Psoas muscle (tissue), 8 donors: ENCODE measurements around the gene SF3A1. TPM values are rescaled to one million over a fixed set of nuclear protein-coding genes. Genes with fewer than 3 reads are reported as not detected.

Source experiments
- ATAC-seq, 4 donors: fragments of 200-7000 bp; cut with Tn5 transposase; one replicate each; pipeline ENCODE4 v1.9.1; 2020; ENCODE audit warnings: moderate library complexity in 3 of 4, mild to moderate bottlenecking in 2 of 4
- DNase-seq, 2 donors: peaks; one replicate each; pipeline ENCODE4 v3.0.0-alpha.2; 2020
- H3K27ac ChIP-seq: fragments of 200-600 bp; one replicate; pipeline ENCODE4 v1.8.0; 2022
- H3K27me3 ChIP-seq, 3 donors: fragments of 200-600 bp in 1 of 3; one replicate each; pipeline versions ENCODE4 v1.6.1 to v1.8.0; 2013 to 2022; ENCODE audit warnings: low read length in 2 of 3, mild to moderate bottlenecking in 2 of 3, moderate library complexity in 1 of 3; ENCODE audit not compliant: insufficient read depth in 3 of 3
- H3K36me3 ChIP-seq, 2 donors: fragments of 200-600 bp in 1 of 2; one replicate each; pipeline versions ENCODE4 v1.6.1 to v1.8.0; 2013 to 2022; ENCODE audit warnings: low read depth in 1 of 2, mild to moderate bottlenecking in 1 of 2, moderate library complexity in 1 of 2; ENCODE audit not compliant: insufficient read depth in 1 of 2
- H3K4me1 ChIP-seq: fragments of 200-600 bp; one replicate; pipeline ENCODE4 v1.8.0; 2022
- H3K4me3 ChIP-seq: fragments of 200-600 bp; one replicate; pipeline ENCODE4 v1.8.0; 2022; ENCODE audit warnings: mild to moderate bottlenecking
- H3K9me3 ChIP-seq: fragments of 200-600 bp; one replicate; pipeline ENCODE4 v1.8.0; 2022
- CTCF ChIP-seq: fragments of 200-600 bp; IDR thresholded peaks from one replicate; pipeline ENCODE4 v1.8.0; 2022; ENCODE audit warnings: antibody characterized with exemption
- WGBS, 3 donors: extraction: QIAGEN DNeasy Blood & Tissue Kit; methylation state at CpG; one replicate each; pipeline versions ENCODE4 v1.1.6 to v1.1.7; 2013; 5-methylcytosine and 5-hydroxymethylcytosine counted together
- intact Hi-C, 2 donors: fragments of 100-400 bp; cut with DNase I; formaldehyde crosslinking; loops; one replicate each; pipeline versions ENCODE4 v1.11.0 to v1.14.2; 2022
- polyA plus RNA-seq, 3 donors: library from polyadenylated mRNA; stranded (reverse); fragments of 200-250 nt; gene quantifications; one replicate each; pipeline ENCODE4 v1.2.3, GENCODE V29; 2013
- total RNA-seq, 4 donors: library from RNA; stranded (reverse); fragmentation: NEBNext Ultra II Directional in 2 of 4; extraction: Animal tissue kit (Norgen Biotek cat#: 25700) in 2 of 4; gene quantifications; one replicate each; pipeline versions ENCODE4 v1.2.1 to v1.2.4, GENCODE V29; 2021 to 2023
- donor health status: healthy with polysubstance abuse.
- donor health status: DM: no; HTN: no; CAD: no; lungs with moderate emphysema.
- donor health status: Bipolar disorder and iron deficiency.
- donor health status: healthy.
- donor health status: DM: yes; HTN: yes; CAD: no.
- donor health status: DM: no; HTN: no; CAD: no.
- donor health status: DM: no; HTN: no; CAD: no.
- donor health status: DM: yes; HTN: yes; CAD: no.

SF3A1 gene
- total and polyA plus RNA-seq, 7 donors, result 21.6 to 146 (median 107) TPM

GRCh38 chr22:30362651-30363281 lies 6.1 kb upstream of the SF3A1 start:
- intact Hi-C loops, result no loop called here
- H3K36me3 ChIP-seq, result peaks cover 0 to 3% of the 10 kb centered on the region in 2 donors
- no peaks in the 10 kb centered on the region for H3K9me3 ChIP-seq
- no peak for TF ChIP-seq CTCF
- no peak for ATAC-seq
- H3K27me3 ChIP-seq, result no peaks in the 10 kb centered on the region
- WGBS, 3 donors, result 70 to 80% (median 76%) methylated on average over 7 of the region's 7 CpGs
- H3K4me3 ChIP-seq, result no peak overlapping the region
- no peak overlapping the region for H3K27ac ChIP-seq
- DNase-seq, result no peak
- no peaks in the 10 kb centered on the region for H3K4me1 ChIP-seq

GRCh38 chr22:30361916-30362650 lies 5.4 kb upstream of the SF3A1 start:
- H3K4me3 ChIP-seq, result no peak overlapping the region
- H3K27ac ChIP-seq, result no peak overlapping the region
- intact Hi-C loops, result no loop called here
- peaks cover 0 to 3% of the 10 kb centered on the region in 2 donors for H3K36me3 ChIP-seq
- ATAC-seq, result no peak
- no peaks in the 10 kb centered on the region for H3K4me1 ChIP-seq
- H3K27me3 ChIP-seq, result no peaks in the 10 kb centered on the region
- H3K9me3 ChIP-seq, result no peaks in the 10 kb centered on the region
- 82 to 88% (median 88%) methylated on average over 10 of the region's 10 CpGs for WGBS, 3 donors
- TF ChIP-seq CTCF, result no peak
- DNase-seq, result no peak

GRCh38 chr22:30358541-30358940 lies 1.8 kb upstream of the SF3A1 start:
- Histone ChIP-seq H3K27ac (no peak overlapping the region), H3K4me1 (peaks cover 25% of the 10 kb centered on the region), H3K4me3 (no peak overlapping the region), H3K27me3 (no peaks in the 10 kb centered on the region), H3K9me3 (no peaks in the 10 kb centered on the region), H3K36me3 (peaks cover 0 to 5% of the 10 kb centered on the region in 2 donors)
- WGBS, 3 donors, result 87 to 92% (median 89%) methylated on average over 6 of the region's 6 CpGs
- TF ChIP-seq CTCF, result no peak
- intact Hi-C loops, result loop anchor here in 1 of 2 donors (10.0 kb wide), 1 partner anchor 66 kb away; the partner anchor contains the start of gene MTFP1
- DNase-seq (no peak), ATAC-seq (no peak)

GRCh38 chr22:30357650-30358215 lies 1.0 kb upstream of the SF3A1 start:
- Histone ChIP-seq H3K4me3 (peak overlapping the region; percentile 83), H3K36me3 (peaks cover under 1 to 11% of the 10 kb centered on the region in 2 donors), H3K4me1 (peaks cover 25% of the 10 kb centered on the region), H3K27me3 (no peaks in the 10 kb centered on the region), H3K9me3 (no peaks in the 10 kb centered on the region), H3K27ac (no peak overlapping the region)
- intact Hi-C loops, result loop anchor here in 1 of 2 donors (10.0 kb wide), 1 partner anchor 67 kb away; the partner anchor contains the start of gene MTFP1
- WGBS, 3 donors, result 44 to 52% (median 51%) methylated on average over 21 to 22 of the region's 22 CpGs
- no peak for TF ChIP-seq CTCF
- no peak for ATAC-seq
- no peak for DNase-seq
